HCT116 (cell line): ENCODE data around the gene CBFA2T3. TPM values are rescaled to one million over a fixed set of nuclear protein-coding genes. Genes with fewer than 3 reads are reported as not detected.

ENCODE experiments used
- ATAC-seq: fragments of 200-7000 bp; cut with Tn5 transposase; 2 replicates; pipeline ENCODE4 v1.9.1; 2020; ENCODE audit warnings: mild to moderate bottlenecking, moderate library complexity
- BruUV-seq: library from RNA; stranded (reverse); fragments of 400-500 nt; replicated peaks from 2 replicates; lab custom pipeline; 2021; lab: Mats Ljungman, UMichigan
- CTCF ChIA-PET: fragments of 300-600 bp; sonication (Branson Sonifier 250); formaldehyde crosslinking; loops from one replicate; lab custom pipeline; 2021; ENCODE audit warnings: antibody characterized with exemption; lab: Charles Lee
- POLR2A ChIA-PET: fragments of 300-600, 350-600 bp; sonication (Branson Sonifier 250); formaldehyde crosslinking; loops from one replicate; lab custom pipeline; 2021; ENCODE audit warnings: antibody characterized with exemption; lab: Charles Lee
- RAD21 ChIA-PET, 2 experiments: fragments of 300-600 bp; sonication (Branson Sonifier 250); formaldehyde crosslinking; loops; one replicate each; lab custom pipeline; 2023; ENCODE audit warnings: low total read pairs in 2 of 2; ENCODE audit not compliant: uncharacterized antibody in 2 of 2, unreplicated experiment in 2 of 2, low non-redundant PET in 1 of 2; lab: Charles Lee
- DNase-seq: peaks from one replicate; pipeline ENCODE4 v3.0.0-alpha.2; 2010; ENCODE audit warnings: low read depth, low spot score
- H2AFZ ChIP-seq: fragments of 200-600 bp; shearing (Covaris generic), sonication (generic); 2 replicates; pipeline ENCODE4 v1.6.1; 2017; ENCODE audit warnings: low read depth, mixed run types, mixed read lengths, antibody characterized with exemption, low read length; ENCODE audit not compliant: poor library complexity, severe bottlenecking
- H3K27ac ChIP-seq: 2 replicates; pipeline ENCODE4 v1.5.1; 2012; ENCODE audit warnings: low read depth, low read length
- H3K27me3 ChIP-seq: fragments of 200-600 bp; sonication (generic); 2 replicates; pipeline ENCODE4 v1.6.1; 2016; ENCODE audit warnings: mixed run types, low read length, mixed read lengths; ENCODE audit not compliant: insufficient read depth
- H3K36me3 ChIP-seq, 2 experiments: fragments of 200-500 bp in 1 of 2; fragments of 200-600 bp in 1 of 2; sonication (Bioruptor generic) in 1 of 2; sonication (generic) in 1 of 2; 2 replicates each; pipeline versions ENCODE4 v1.5.1 to v1.6.1; 2014 to 2016; ENCODE audit warnings: low read length in 2 of 2, inconsistent platforms in 1 of 2, mixed read lengths in 1 of 2, mixed run types in 1 of 2; ENCODE audit not compliant: insufficient read depth in 2 of 2, control insufficient read depth in 1 of 2
- H3K4me1 ChIP-seq, 2 experiments: fragments of 200-600 bp in 1 of 2; sonication (generic) in 1 of 2; 2 replicates each; pipeline versions ENCODE4 v1.5.1 to v1.6.1; 2012 to 2017; ENCODE audit warnings: low read length in 2 of 2, inconsistent platforms in 1 of 2, mild to moderate bottlenecking in 1 of 2, mixed read lengths in 1 of 2, mixed run types in 1 of 2, moderate library complexity in 1 of 2; ENCODE audit not compliant: insufficient read depth in 2 of 2, control insufficient read depth in 1 of 2
- H3K4me2 ChIP-seq: fragments of 200-600 bp; sonication (generic); 2 replicates; pipeline ENCODE4 v1.6.1; 2017; ENCODE audit warnings: mixed run types, low read length, mixed read lengths
- H3K4me3 ChIP-seq, 2 experiments: fragments of 200-600 bp in 1 of 2; sonication (generic) in 1 of 2; replicated peaks in 1 of 2; 2 replicates each; pipeline ENCODE4 v1.5.1; 2011 to 2016; ENCODE audit warnings: low read length in 2 of 2, control low read depth in 1 of 2, low read depth in 1 of 2, mild to moderate bottlenecking in 1 of 2, mixed read lengths in 1 of 2, mixed run types in 1 of 2
- H3K79me2 ChIP-seq: fragments of 200-600 bp; sonication (generic); 2 replicates; pipeline ENCODE4 v1.6.1; 2017; ENCODE audit warnings: mild to moderate bottlenecking, mixed run types, low read length, moderate library complexity, mixed read lengths; ENCODE audit not compliant: insufficient read depth
- H3K9ac ChIP-seq: fragments of 200-600 bp; sonication (generic); 2 replicates; pipeline ENCODE4 v1.6.1; 2016; ENCODE audit warnings: low read length, mixed read lengths
- H3K9me2 ChIP-seq: fragments of 200-600 bp; sonication (generic), shearing (Covaris generic); 2 replicates; pipeline ENCODE4 v1.6.1; 2017; ENCODE audit warnings: mixed run types, mild to moderate bottlenecking, moderate library complexity; ENCODE audit not compliant: insufficient read depth
- H3K9me3 ChIP-seq, 2 experiments: fragments of 200-500 bp in 1 of 2; fragments of 200-600 bp in 1 of 2; sonication (Bioruptor generic) in 1 of 2; sonication (generic) in 1 of 2; 2 replicates each; pipeline ENCODE4 v1.6.1; 2014 to 2017; ENCODE audit warnings: low read length in 2 of 2, mixed read lengths in 2 of 2, inconsistent platforms in 1 of 2, low read depth in 1 of 2, mild to moderate bottlenecking in 1 of 2, mixed run types in 1 of 2, moderate library complexity in 1 of 2; ENCODE audit not compliant: control insufficient read depth in 1 of 2, insufficient read depth in 1 of 2
- H4K20me1 ChIP-seq: fragments of 200-600 bp; sonication (generic), shearing (Covaris generic); 2 replicates; pipeline ENCODE4 v1.6.1; 2017; ENCODE audit warnings: mixed run types, mild to moderate bottlenecking, moderate library complexity; ENCODE audit not compliant: insufficient read depth
- CEBPB ChIP-seq: IDR thresholded peaks from 2 replicates; pipeline ENCODE4 v1.6.1; 2012; ENCODE audit warnings: low read depth
- EGR1 ChIP-seq: IDR thresholded peaks from 2 replicates; pipeline ENCODE4 v1.6.1; 2012; ENCODE audit warnings: low read depth
- EZH2 ChIP-seq: fragments of 200-600 bp; sonication (generic); IDR thresholded peaks from 2 replicates; pipeline ENCODE4 v1.6.1; 2017; ENCODE audit warnings: antibody characterized with exemption, mixed run types
- EZH2phosphoT487 ChIP-seq: fragments of 200-600 bp; IDR thresholded peaks from 2 replicates; pipeline ENCODE4 v1.6.1; 2018; ENCODE audit warnings: antibody characterized with exemption, borderline replicate concordance
- POLR2A ChIP-seq: IDR thresholded peaks from 2 replicates; pipeline ENCODE4 v1.7.0; 2011; ENCODE audit warnings: borderline replicate concordance; ENCODE audit not compliant: insufficient read depth, insufficient read length; ENCODE audit errors: extremely low read depth
- POLR2AphosphoS5 ChIP-seq: IDR thresholded peaks from 2 replicates; pipeline ENCODE4 v1.6.1; 2011; ENCODE audit warnings: mild to moderate bottlenecking, low read depth, low read length, moderate library complexity
- RAD21 ChIP-seq: IDR thresholded peaks from 2 replicates; pipeline ENCODE4 v1.6.1; 2012; ENCODE audit warnings: low read depth, mild to moderate bottlenecking
- SIN3A ChIP-seq: IDR thresholded peaks from 2 replicates; pipeline ENCODE4 v1.6.1; 2012; ENCODE audit warnings: low read depth
- SP1 ChIP-seq: IDR thresholded peaks from 2 replicates; pipeline ENCODE4 v1.6.1; 2012; ENCODE audit warnings: low read depth
- SRF ChIP-seq: IDR thresholded peaks from 2 replicates; pipeline ENCODE4 v1.6.1; 2012; ENCODE audit warnings: low read depth
- YY1 ChIP-seq: IDR thresholded peaks from 2 replicates; pipeline ENCODE4 v1.6.1; 2011; ENCODE audit warnings: low read length, low read depth, moderate library complexity, mild to moderate bottlenecking; ENCODE audit not compliant: insufficient replicate concordance; ENCODE audit errors: extremely low read depth
- intact Hi-C: fragments of 100-400 bp; cut with micrococcal nuclease; formaldehyde crosslinking; loops from 2 replicates; pipeline ENCODE4 v1.10.0; 2022
- total RNA-seq: library from RNA; stranded (reverse); gene quantifications from one replicate; pipeline ENCODE4 v1.2.1, GENCODE V29; 2021; ENCODE audit not compliant: unreplicated experiment
- TF ChIP-seq, protein P1 (sequence below): IDR thresholded peaks from 2 replicates; pipeline ENCODE4 v1.6.1; 2012
- TF ChIP-seq, protein P2 (sequence below): IDR thresholded peaks from 2 replicates; pipeline ENCODE4 v1.6.1; 2012
- TF ChIP-seq, protein P3 (sequence below): IDR thresholded peaks from 2 replicates; pipeline ENCODE4 v1.6.1; 2011; ENCODE audit warnings: mild to moderate bottlenecking, low read length, moderate library complexity; ENCODE audit not compliant: insufficient replicate concordance; ENCODE audit errors: extremely low read depth
- TF ChIP-seq, protein P4 (sequence below): IDR thresholded peaks from 2 replicates; pipeline ENCODE4 v1.6.1; 2012; ENCODE audit warnings: low read depth

The CBFA2T3 gene
- total RNA-seq, 1 experiment from 2014 or later, result 19.1 TPM

DNA sequence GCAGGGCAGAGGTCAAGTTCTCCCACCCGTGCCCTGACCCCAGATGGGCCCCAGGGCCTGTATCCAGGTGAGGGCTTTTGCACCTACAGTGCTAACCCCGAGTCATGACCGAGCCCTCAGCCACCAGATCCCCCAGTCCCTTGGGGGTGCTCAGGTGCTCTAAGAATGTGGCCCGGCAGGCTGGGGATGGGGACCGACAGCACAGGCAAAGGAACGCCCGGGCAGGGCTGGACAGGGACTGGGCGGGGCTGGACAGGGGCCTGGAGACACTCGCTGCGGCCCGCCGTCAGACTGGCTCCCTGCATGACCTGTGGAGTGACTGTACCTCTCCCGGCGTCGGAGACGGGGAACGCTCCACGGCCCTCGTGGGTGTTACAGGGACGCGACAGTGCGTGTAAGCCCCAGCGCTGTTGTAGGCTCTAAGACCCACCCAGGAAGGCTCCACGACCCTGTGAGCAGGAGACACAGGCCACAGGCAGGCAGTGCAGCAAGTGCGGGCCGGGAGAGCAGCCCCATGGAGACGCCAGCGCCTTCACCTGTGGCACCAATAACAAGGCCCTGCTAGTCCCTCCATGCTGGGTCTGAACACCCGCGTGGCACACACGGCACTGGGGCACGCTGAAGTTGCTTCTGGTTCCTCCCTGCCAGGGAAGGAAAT is 38.8 kb downstream of the CBFA2T3 start:
- no peak overlapping the region for H2AFZ ChIP-seq
- peaks cover 3 to 29% of the 10 kb centered on the region in 2 experiments; a peak in 3 of 4 replicates for H3K4me1 ChIP-seq
- H3K36me3 ChIP-seq, result no peaks in the 10 kb centered on the region
- no peak overlapping the region for H3K4me2 ChIP-seq
- ATAC-seq, result no peak
- ChIA-PET POLR2A (no interaction called here), RAD21 (no interaction called here), CTCF (no interaction called here)
- H3K27ac ChIP-seq, result no peak overlapping the region
- H3K79me2 ChIP-seq, result peaks cover 7% of the 10 kb centered on the region; the same call in 1 of the 2 replicates
- H3K9me2 ChIP-seq, result no peaks in the 10 kb centered on the region
- H3K27me3 ChIP-seq, result no peaks in the 10 kb centered on the region
- no peak overlapping the region for H3K4me3 ChIP-seq
- no peaks in the 10 kb centered on the region for H3K9me3 ChIP-seq
- BruUV-seq, result no TSS peak
- TF ChIP-seq, protein P1, sequence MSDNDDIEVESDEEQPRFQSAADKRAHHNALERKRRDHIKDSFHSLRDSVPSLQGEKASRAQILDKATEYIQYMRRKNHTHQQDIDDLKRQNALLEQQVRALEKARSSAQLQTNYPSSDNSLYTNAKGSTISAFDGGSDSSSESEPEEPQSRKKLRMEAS, result no peak
- no peak for TF ChIP-seq EGR1
- no peak for TF ChIP-seq POLR2A
- no peak for TF ChIP-seq SRF
- TF ChIP-seq RAD21, result no peak
- no peak for TF ChIP-seq SIN3A
- TF ChIP-seq CEBPB, result no peak
- no peak for TF ChIP-seq EZH2phosphoT487
- no peak for TF ChIP-seq SP1
- TF ChIP-seq, protein P2, sequence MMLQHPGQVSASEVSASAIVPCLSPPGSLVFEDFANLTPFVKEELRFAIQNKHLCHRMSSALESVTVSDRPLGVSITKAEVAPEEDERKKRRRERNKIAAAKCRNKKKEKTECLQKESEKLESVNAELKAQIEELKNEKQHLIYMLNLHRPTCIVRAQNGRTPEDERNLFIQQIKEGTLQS, result no peak
- TF ChIP-seq, protein P3, sequence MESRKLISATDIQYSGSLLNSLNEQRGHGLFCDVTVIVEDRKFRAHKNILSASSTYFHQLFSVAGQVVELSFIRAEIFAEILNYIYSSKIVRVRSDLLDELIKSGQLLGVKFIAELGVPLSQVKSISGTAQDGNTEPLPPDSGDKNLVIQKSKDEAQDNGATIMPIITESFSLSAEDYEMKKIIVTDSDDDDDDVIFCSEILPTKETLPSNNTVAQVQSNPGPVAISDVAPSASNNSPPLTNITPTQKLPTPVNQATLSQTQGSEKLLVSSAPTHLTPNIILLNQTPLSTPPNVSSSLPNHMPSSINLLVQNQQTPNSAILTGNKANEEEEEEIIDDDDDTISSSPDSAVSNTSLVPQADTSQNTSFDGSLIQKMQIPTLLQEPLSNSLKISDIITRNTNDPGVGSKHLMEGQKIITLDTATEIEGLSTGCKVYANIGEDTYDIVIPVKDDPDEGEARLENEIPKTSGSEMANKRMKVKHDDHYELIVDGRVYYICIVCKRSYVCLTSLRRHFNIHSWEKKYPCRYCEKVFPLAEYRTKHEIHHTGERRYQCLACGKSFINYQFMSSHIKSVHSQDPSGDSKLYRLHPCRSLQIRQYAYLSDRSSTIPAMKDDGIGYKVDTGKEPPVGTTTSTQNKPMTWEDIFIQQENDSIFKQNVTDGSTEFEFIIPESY, result no peak
- no peak for TF ChIP-seq YY1
- TF ChIP-seq, protein P4, sequence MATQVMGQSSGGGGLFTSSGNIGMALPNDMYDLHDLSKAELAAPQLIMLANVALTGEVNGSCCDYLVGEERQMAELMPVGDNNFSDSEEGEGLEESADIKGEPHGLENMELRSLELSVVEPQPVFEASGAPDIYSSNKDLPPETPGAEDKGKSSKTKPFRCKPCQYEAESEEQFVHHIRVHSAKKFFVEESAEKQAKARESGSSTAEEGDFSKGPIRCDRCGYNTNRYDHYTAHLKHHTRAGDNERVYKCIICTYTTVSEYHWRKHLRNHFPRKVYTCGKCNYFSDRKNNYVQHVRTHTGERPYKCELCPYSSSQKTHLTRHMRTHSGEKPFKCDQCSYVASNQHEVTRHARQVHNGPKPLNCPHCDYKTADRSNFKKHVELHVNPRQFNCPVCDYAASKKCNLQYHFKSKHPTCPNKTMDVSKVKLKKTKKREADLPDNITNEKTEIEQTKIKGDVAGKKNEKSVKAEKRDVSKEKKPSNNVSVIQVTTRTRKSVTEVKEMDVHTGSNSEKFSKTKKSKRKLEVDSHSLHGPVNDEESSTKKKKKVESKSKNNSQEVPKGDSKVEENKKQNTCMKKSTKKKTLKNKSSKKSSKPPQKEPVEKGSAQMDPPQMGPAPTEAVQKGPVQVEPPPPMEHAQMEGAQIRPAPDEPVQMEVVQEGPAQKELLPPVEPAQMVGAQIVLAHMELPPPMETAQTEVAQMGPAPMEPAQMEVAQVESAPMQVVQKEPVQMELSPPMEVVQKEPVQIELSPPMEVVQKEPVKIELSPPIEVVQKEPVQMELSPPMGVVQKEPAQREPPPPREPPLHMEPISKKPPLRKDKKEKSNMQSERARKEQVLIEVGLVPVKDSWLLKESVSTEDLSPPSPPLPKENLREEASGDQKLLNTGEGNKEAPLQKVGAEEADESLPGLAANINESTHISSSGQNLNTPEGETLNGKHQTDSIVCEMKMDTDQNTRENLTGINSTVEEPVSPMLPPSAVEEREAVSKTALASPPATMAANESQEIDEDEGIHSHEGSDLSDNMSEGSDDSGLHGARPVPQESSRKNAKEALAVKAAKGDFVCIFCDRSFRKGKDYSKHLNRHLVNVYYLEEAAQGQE, result no peak
- no peak for TF ChIP-seq POLR2AphosphoS5
- TF ChIP-seq EZH2, result no peak
- no peak for DNase-seq
- intact Hi-C loops, result no loop called here
- no peaks in the 10 kb centered on the region for H4K20me1 ChIP-seq
- H3K9ac ChIP-seq, result no peak overlapping the region
